Keratinocyte (primary cell): ENCODE results near the gene CELA2B. TPM values are rescaled to one million over a fixed set of nuclear protein-coding genes. Genes with fewer than 3 reads are reported as not detected.

ENCODE experiments used
- DNase-seq: peaks from one replicate; pipeline ENCODE4 v3.0.0-alpha.2; 2011; ENCODE audit warnings: low read depth, missing footprints, low spot score
- FAIRE-seq: peaks from 2 replicates; lab custom pipeline; 2011; peaks lifted over from hg19 to GRCh38; lab: Jason Lieb, UNC
- H2AFZ ChIP-seq: 2 replicates; pipeline ENCODE4 v1.6.0; 2012; ENCODE audit warnings: low read length, control low read depth, inconsistent platforms; ENCODE audit not compliant: control insufficient read depth
- H3K27ac ChIP-seq: 2 replicates; pipeline ENCODE4 v1.5.1; 2011; ENCODE audit warnings: low read length; ENCODE audit not compliant: control insufficient read depth, insufficient read depth
- H3K27me3 ChIP-seq: 3 replicates; pipeline ENCODE4 v1.6.0; 2011; ENCODE audit warnings: low read length; ENCODE audit not compliant: control insufficient read depth, insufficient read depth; ENCODE audit errors: extremely low read depth
- H3K36me3 ChIP-seq, 2 experiments: 2 replicates in 1 of 2; 3 replicates in 1 of 2; pipeline ENCODE4 v1.5.1; 2011; ENCODE audit warnings: low read length in 2 of 2, mild to moderate bottlenecking in 1 of 2; ENCODE audit not compliant: control insufficient read depth in 2 of 2, insufficient read depth in 2 of 2; ENCODE audit errors: extremely low read depth in 1 of 2
- H3K4me1 ChIP-seq: 3 replicates; pipeline ENCODE4 v1.5.1; 2011; ENCODE audit warnings: low read length; ENCODE audit not compliant: control insufficient read depth, insufficient read depth; ENCODE audit errors: extremely low read depth
- H3K4me2 ChIP-seq: 3 replicates; pipeline ENCODE4 v1.6.0; 2011; ENCODE audit warnings: low read depth, low read length; ENCODE audit not compliant: control insufficient read depth, insufficient read depth; ENCODE audit errors: extremely low read depth
- H3K4me3 ChIP-seq, 3 experiments: fragments of 200-600 bp in 1 of 3; sonication (generic) in 1 of 3; 2 replicates in 2 of 3; 3 replicates in 1 of 3; pipeline ENCODE4 v1.5.1; 2011 to 2016; ENCODE audit warnings: low read length in 3 of 3, mild to moderate bottlenecking in 3 of 3, control low read depth in 2 of 3, inconsistent platforms in 1 of 3, low read depth in 1 of 3, mixed read lengths in 1 of 3, mixed run types in 1 of 3, moderate library complexity in 1 of 3; ENCODE audit not compliant: control insufficient read depth in 2 of 3, insufficient read depth in 2 of 3; ENCODE audit errors: extremely low read depth in 1 of 3
- H3K79me2 ChIP-seq: 2 replicates; pipeline ENCODE4 v1.6.0; 2012; ENCODE audit warnings: low read length; ENCODE audit not compliant: control insufficient read depth, insufficient read depth
- H3K9ac ChIP-seq: 3 replicates; pipeline ENCODE4 v1.6.0; 2011; ENCODE audit warnings: low read length; ENCODE audit not compliant: control insufficient read depth, insufficient read depth; ENCODE audit errors: extremely low read depth
- H3K9me1 ChIP-seq: 3 replicates; pipeline ENCODE4 v1.6.0; 2011; ENCODE audit warnings: low read length; ENCODE audit not compliant: control insufficient read depth, insufficient read depth; ENCODE audit errors: extremely low read depth
- H3K9me3 ChIP-seq: 2 replicates; pipeline ENCODE4 v1.5.1; 2012; ENCODE audit warnings: low read depth, low read length; ENCODE audit not compliant: control insufficient read depth
- H4K20me1 ChIP-seq: 3 replicates; pipeline ENCODE4 v1.6.0; 2011; ENCODE audit warnings: low read length; ENCODE audit not compliant: control insufficient read depth, insufficient read depth; ENCODE audit errors: extremely low read depth
- EZH2 ChIP-seq: IDR thresholded peaks from one replicate; pipeline ENCODE4 v1.6.1; 2012; ENCODE audit warnings: inconsistent platforms, mild to moderate bottlenecking, low read length, moderate library complexity
- dilution Hi-C: fragments of 300-500 bp; cut with MboI; formaldehyde crosslinking; loops from one replicate; pipeline ENCODE4 v1.7.0; 2020; ENCODE audit warnings: low sequenced_read_pairs; ENCODE audit not compliant: extremely low pct_ligation_motif_present
- polyA plus RNA-seq, 5 experiments: library from polyadenylated mRNA; depleted of rRNA in 3 of 5; stranded (reverse) in 3 of 5; stranded (forward) in 1 of 5; unstranded in 1 of 5; fragments of >200 nt; gene quantifications; 1 replicate in 1 of 5; 2 replicates in 3 of 5; 3 replicates in 1 of 5; pipeline versions ENCODE4 v1.2.1 to v1.2.3, GENCODE V29; 2011 to 2012; ENCODE audit warnings: missing spikeins in 2 of 5, low read depth in 1 of 5, low replicate concordance in 1 of 5
- TF ChIP-seq, protein P1 (sequence below), 3 experiments: IDR thresholded peaks in 1 of 3; conservative IDR thresholded peaks in 1 of 3; optimal IDR thresholded peaks in 1 of 3; 2 replicates in 2 of 3; 3 replicates in 1 of 3; pipeline versions ENCODE3 to v1.5.1; 2011; ENCODE audit warnings: low read length in 3 of 3, mild to moderate bottlenecking in 3 of 3, moderate library complexity in 2 of 3, control low read depth in 1 of 3, inconsistent platforms in 1 of 3; ENCODE audit not compliant: insufficient read depth in 2 of 3; ENCODE audit errors: extremely low read depth in 1 of 3

Gene CELA2B
- polyA plus RNA-seq, 1 donor (not counting 4 experiments of a cell fraction or from before 2014, with no cell fraction given): not detected

DNA sequence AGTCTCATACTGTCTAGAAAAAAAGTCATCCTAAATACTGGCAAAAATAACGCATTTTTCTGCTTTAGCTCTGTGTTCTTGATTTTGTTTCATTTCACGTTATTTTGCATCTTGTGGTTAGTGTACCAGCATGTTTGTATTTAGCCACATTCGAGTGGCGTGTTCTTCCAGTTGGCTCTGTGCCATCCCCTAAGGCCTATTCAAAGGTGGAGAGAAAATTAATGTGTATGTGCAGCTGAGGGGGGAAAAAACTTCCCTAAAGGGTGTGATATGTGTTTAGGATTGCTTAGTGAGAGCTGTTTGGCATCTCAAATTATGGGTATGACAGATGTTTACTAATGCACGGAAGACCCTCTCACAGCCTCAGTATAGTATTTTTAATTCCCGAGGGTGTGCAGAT is 62.9 kb downstream of the CELA2B start:
- Histone ChIP-seq H3K36me3 (peaks cover 14 to 18% of the 10 kb centered on the region in 2 experiments), H3K79me2 (no peaks in the 10 kb centered on the region), H2AFZ (no peak overlapping the region), H3K27ac (no peak overlapping the region), H3K4me1 (no peaks in the 10 kb centered on the region), H3K4me3 (no peak overlapping the region), H3K9me3 (no peaks in the 10 kb centered on the region), H3K27me3 (no peaks in the 10 kb centered on the region), H3K9me1 (no peaks in the 10 kb centered on the region), H4K20me1 (no peaks in the 10 kb centered on the region), H3K4me2 (no peak overlapping the region), H3K9ac (no peak overlapping the region)
- DNase-seq (no peak), FAIRE-seq (peak; percentile 13)
- TF ChIP-seq, protein P1, sequence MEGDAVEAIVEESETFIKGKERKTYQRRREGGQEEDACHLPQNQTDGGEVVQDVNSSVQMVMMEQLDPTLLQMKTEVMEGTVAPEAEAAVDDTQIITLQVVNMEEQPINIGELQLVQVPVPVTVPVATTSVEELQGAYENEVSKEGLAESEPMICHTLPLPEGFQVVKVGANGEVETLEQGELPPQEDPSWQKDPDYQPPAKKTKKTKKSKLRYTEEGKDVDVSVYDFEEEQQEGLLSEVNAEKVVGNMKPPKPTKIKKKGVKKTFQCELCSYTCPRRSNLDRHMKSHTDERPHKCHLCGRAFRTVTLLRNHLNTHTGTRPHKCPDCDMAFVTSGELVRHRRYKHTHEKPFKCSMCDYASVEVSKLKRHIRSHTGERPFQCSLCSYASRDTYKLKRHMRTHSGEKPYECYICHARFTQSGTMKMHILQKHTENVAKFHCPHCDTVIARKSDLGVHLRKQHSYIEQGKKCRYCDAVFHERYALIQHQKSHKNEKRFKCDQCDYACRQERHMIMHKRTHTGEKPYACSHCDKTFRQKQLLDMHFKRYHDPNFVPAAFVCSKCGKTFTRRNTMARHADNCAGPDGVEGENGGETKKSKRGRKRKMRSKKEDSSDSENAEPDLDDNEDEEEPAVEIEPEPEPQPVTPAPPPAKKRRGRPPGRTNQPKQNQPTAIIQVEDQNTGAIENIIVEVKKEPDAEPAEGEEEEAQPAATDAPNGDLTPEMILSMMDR (optimal IDR thresholded peaks at IDR 0.05 in 1 of 3, IDR thresholded peaks at IDR 0.05 in 1 of 3, conservative IDR thresholded peaks at IDR 0.05 in 1 of 3; ENCODE audit: extremely low read depth in 1 of 3, insufficient read depth in 2 of 3, low read length in 3 of 3): no peak
- no peak for TF ChIP-seq EZH2
- dilution Hi-C loops: no loop called here

DNA sequence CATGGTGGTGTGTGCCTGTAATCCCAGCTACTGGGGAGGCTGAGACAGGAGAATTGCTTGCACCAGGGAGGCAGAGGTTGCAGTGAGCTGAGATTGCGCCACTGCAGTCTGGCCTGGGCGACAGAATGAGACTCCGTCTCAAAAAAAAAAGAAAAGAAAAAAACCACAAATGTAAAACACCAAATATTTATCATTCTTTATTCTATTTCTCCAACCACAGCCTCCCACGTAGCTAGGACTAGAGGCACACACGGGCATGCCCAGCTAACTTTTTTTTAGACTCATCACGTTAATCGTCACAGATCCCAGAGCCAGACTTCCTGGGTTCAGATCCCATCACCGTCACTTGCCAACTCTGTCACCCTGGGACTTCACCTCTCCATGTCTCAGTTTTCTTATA is 64.3 kb downstream of the CELA2B start:
- Histone ChIP-seq H3K27me3 (no peaks in the 10 kb centered on the region), H3K4me1 (no peaks in the 10 kb centered on the region), H3K27ac (no peak overlapping the region), H3K4me3 (no peak overlapping the region), H3K9me1 (no peaks in the 10 kb centered on the region), H3K9ac (no peak overlapping the region), H3K79me2 (no peaks in the 10 kb centered on the region), H3K4me2 (no peak overlapping the region), H2AFZ (no peak overlapping the region), H3K9me3 (no peaks in the 10 kb centered on the region), H4K20me1 (no peaks in the 10 kb centered on the region), H3K36me3 (peaks cover 18 to 19% of the 10 kb centered on the region in 2 experiments)
- DNase-seq (no peak), FAIRE-seq (no peak)
- dilution Hi-C loops: no loop called here
- TF ChIP-seq, protein P1 (optimal IDR thresholded peaks at IDR 0.05 in 1 of 3, IDR thresholded peaks at IDR 0.05 in 1 of 3, conservative IDR thresholded peaks at IDR 0.05 in 1 of 3; ENCODE audit: extremely low read depth in 1 of 3, insufficient read depth in 2 of 3, low read length in 3 of 3): no peak
- TF ChIP-seq EZH2: no peak

Other genes with a start within 250 kb of the CELA2B start
- gene FHAD1, start 228.9 kb upstream of the CELA2B start, polyA plus RNA-seq: 0.09 to 0.18 TPM (median 0.12 TPM) in 3 replicates
- 45.6 to 69.3 TPM (median 47.6 TPM) in 3 replicates for gene EFHD2, start 66.2 kb upstream of the CELA2B start, polyA plus RNA-seq
- not detected in 3 replicates for gene CTRC, start 37.7 kb upstream of the CELA2B start, polyA plus RNA-seq
- gene CELA2A, start 19.4 kb upstream of the CELA2B start, polyA plus RNA-seq: not detected in 3 replicates
- 4.4 to 5.2 TPM (median 4.8 TPM) in 3 replicates for gene CASP9, start 48.1 kb downstream of the CELA2B start, polyA plus RNA-seq
- gene DNAJC16, start 50.7 kb downstream of the CELA2B start, polyA plus RNA-seq: 12.8 to 15.5 TPM (median 13.7 TPM) in 3 replicates
- gene AGMAT, start 108.9 kb downstream of the CELA2B start, polyA plus RNA-seq: 0.18 to 0.46 TPM (median 0.21 TPM) in 3 replicates
- gene DDI2, start 141.4 kb downstream of the CELA2B start, polyA plus RNA-seq: 7.8 to 12.6 TPM (median 11.5 TPM) in 3 replicates
- 30.0 to 51.0 TPM (median 32.1 TPM) in 3 replicates for gene PLEKHM2, start 208.2 kb downstream of the CELA2B start, polyA plus RNA-seq